GM21526 (cell line): ENCODE measurements around the gene PCOLCE2.

ENCODE experiments used
- ATAC-seq: cut with Tn5 transposase; IDR thresholded peaks from one replicate; pipeline ENCODE4 v1.9.1; 2021; ENCODE audit warnings: moderate library complexity; ENCODE audit not compliant: unreplicated experiment, low FRiP score

PCOLCE2 gene, protein sequence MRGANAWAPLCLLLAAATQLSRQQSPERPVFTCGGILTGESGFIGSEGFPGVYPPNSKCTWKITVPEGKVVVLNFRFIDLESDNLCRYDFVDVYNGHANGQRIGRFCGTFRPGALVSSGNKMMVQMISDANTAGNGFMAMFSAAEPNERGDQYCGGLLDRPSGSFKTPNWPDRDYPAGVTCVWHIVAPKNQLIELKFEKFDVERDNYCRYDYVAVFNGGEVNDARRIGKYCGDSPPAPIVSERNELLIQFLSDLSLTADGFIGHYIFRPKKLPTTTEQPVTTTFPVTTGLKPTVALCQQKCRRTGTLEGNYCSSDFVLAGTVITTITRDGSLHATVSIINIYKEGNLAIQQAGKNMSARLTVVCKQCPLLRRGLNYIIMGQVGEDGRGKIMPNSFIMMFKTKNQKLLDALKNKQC

DNA sequence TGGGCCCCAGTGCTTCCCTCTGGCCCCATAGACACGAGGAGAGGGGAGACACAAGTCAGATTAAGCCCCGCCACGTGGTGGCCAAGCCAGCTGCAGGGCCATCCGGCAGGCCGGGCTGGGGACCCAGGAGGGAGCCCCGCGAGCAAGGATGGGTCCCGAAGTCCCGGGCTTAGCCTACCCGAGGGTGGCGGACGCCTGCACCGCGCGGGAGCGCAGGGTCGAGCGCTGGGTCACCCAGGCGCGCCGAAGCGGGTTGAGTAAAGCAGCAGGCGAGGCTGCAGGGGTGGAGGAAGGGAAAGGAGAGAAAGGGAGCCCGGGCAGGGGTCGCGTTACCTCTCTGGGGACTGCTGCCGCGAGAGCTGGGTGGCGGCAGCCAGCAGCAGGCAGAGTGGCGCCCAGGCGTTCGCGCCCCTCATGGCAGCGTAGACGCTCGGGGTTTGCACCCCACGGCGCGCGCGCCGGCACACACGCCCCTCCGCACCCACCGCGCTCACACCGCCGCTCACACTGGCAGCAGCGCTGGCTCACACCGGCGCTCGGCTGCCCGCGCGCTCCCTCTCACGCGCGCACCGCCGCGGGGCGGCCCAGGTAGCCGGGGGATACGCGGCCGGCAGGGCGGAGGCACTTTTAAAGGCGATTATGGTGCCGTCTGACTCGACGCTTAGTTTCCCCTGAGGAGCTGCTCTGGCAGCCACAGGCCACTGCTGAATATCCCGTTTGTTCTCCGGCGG, at the start of gene PCOLCE2:
TSS of gene PCOLCE2 (minus strand) at position 603 of the 731 bp plus-strand sequence. CDS start at position 416, 187 bp downstream.
- no peak for ATAC-seq

DNA sequence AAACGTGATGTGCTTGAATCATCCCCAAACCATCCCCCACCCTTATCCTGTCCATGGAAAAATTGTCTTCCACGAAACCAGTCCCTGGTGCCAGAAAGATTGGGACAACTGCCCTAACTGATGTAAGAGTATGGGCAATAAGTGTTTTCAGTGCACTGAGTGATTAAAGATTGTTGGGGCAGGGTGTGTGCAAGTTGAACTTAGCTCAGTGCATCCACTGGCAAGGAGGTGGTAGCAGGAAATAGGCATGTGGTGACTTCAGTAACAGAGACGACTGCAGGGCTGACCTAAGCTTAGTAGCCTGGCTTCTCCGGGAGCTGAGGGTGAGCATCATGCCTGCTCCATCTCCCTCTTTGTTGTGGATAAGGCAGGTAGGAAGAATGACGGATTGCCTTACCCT, 47.1 kb upstream of the PCOLCE2 start:
- no peak for ATAC-seq

DNA sequence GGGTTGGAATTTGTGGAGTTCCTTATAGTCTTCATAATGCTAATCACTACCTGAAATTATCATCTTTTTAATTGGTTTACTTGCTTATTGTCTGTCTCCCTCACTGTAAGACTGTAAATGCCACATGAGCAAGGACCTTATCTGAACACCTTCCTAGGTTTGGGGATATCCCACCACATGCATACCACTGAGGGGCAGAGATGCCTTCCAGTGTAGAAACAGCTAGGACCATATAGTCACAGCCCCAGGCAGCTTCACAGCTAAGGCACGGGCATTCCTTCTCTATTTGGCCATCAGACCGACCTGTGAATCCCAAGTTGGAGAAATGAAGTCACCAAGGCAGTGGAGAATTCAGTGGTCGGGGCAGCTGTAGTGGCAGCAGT, 46.0 kb upstream of the PCOLCE2 start:
- no peak for ATAC-seq

DNA sequence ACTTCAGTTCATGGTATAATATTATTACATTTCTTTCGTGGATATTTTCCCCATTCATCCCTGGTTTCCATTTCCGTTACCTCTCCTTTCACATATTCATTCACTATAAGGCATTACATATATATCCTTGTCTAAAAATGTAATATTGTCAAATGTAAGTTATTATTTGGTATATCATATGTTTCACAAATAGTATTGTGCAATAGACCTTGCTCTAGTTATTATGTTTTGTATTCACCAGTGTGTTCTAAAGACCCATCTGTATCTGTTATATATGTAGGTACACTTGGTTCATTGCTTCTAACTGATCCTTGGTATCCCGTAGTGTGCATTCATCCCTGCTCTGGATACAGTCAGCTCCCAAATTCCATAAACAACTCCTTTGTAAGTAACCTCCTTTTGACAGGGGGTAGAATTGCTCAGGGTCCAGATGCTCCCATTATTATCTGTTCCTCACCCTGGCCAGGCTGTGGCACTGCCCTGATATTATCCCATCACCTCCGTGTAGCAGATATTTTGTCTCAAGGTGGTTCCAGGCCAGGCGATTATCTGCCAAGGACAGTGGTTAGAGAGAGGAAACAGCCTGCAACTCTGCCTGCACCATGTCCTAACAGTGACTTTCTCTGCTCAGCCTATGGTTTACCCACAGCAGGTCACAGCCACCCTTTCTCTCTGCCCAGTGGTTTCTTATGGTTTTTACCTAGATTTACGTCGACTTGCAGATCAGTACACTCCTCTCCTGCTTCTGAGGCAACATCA, 45.4 kb upstream of the PCOLCE2 start:
- ATAC-seq = no peak

DNA sequence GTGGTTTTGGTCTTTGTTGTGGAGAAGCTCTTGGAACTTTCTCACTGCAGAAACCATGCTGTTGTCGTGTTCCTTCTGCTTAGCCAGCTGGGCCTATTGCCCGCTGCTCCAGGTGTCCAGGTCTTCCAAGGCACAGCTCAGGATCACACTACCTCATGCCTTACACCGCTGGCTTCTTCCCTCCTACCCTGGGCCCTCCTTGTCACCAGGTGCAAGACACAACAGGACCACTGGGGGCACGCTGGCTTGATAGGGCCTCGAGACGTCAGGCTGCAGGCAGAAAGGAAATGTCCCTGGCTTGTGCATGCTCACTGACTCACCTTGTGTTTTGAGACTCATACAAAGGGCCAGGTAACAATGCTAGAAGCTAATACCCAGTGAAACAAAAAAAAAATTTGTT, 42.3 kb upstream of the PCOLCE2 start:
- ATAC-seq = no peak

DNA sequence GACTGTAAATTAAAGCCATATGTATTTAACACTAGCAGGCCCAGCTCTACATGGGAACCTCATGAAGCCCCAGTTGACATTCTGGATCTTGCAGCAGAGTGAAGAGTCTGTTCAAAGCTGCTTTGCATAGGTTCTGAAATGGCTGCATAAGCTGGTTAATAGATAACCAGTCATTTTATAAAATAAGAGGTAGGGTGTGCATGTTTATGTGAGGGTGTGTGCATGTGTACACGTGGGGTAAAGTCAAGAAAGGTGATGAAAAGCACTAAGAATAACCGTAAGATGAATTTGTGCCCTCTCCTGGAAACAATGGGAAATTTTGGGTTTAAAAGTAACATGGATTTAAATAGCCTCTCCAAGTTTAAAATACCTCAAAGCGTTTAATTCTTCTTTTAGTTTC, 41.6 kb upstream of the PCOLCE2 start:
- ATAC-seq = no peak

DNA sequence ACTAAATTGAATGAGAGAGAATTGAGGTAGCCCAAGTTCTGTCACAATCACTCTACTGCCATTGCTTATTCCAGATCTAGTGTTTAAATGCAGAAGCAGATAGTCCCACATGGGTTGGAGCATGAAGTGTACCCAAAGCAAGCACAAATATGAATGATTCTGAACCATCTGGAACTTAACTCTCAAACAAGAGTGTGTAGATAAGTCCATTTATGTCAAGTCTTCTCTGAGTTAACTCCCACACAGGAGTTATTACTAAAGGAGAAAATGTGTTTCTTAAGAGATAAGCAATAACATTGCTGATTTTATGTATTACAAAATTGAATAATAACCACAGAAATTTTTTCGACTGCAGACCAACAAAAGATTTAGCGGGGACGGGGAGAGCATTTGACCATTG, 41.0 kb upstream of the PCOLCE2 start:
- ATAC-seq = no peak

DNA sequence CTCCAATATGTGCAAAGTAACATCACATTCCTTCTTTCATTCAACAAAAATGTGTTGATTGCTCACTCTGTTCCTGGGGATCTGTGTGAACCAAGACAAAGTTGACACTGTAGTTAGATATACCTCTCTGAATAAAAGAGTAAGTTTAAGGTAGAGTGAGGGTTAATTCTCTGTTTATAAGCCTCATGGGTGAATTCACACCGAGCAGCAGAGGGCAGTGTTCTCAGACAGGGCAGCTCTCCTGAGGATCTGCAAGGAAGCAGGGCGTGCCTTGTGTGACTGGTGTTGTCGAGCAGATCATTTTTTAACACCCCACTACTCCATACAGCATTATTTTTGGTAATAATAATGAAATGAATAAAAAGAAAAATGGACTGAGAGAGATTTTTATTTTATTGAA, 40.2 kb upstream of the PCOLCE2 start:
- ATAC-seq = no peak

DNA sequence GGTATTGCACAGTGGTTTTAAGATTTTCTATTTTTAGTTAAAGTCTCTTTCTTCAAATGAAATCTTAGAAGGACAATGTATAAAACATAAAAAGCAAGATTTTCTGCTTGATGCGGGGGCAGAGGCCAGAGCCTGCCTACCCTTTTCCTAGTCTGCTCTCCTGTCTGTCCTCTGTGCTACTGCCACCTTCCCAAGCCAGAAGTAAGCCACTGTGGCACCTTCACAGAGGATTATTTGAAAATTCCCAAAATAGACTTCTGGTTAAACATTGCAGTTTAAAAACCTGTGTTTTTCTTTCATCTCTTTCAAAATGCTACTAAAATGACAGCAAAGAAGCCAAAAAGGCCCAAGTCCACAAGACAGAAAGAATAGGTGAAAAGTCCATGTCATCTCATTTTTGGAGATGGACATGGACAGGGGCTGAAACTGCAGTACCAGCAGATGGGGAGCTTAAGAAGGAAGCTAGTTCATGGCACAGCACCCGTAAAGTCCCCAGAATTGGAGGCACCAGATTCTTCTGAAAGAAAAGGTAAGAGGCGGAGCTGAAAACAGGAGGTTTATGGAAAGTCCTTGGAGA, 37.6 kb upstream of the PCOLCE2 start:
- no peak for ATAC-seq

DNA sequence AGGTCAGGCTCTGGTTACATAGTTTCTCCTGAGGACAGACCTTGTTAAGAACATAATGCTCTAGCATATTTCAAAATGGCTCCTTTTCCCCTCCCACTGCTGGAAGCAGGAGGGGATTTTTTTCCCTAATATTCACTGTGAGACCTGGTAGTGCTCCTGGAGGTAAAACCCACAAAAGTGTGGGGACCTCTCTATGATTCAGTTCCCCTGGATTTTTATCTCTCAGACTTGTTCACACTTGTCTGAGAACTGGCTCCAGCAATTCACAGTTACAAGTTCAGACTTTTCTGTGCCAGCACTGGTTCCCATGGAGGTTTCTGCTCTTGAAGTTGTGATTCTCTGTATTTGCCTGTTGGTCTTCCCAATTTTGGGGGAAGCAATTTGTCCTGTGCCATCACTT, 36.3 kb upstream of the PCOLCE2 start:
- no peak for ATAC-seq

DNA sequence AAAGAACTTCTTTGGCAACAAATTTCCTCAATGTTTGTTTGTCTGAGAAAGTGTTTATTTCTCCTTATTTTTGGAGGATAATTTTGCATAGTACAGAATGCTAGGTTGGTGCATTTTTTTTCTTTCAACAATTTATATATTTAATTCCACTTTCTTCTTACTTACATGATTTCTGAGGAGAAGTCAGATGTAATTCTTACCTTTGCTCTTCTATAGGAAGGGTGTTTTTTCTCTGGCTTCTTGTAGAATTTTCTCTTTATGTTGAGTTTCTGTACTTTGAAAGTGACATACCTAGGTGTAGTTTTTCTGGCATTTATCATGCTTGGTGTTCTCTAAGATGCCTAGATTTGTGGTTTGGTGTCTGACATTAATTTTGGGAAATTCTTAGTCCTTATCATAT, 34.8 kb upstream of the PCOLCE2 start:
- no peak for ATAC-seq

DNA sequence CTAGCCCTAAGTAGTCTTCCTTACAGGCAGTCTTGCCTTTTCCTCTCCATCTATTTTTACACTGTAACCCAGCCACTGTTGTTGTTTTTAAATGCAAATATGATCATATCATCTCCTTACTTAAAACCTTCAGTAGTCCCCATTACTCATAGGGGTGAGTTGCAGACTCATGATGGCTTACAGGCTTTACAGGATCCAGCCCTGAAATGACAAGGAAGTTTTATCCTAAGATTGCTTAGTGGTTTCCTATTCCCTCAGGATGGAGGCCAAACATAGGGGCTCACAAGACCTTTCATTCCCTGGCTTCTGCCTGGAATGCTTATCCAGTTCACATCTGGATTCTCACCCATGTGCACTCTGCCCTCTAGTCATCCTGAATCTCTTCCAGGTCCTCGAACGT, 27.7 kb upstream of the PCOLCE2 start:
- ATAC-seq = no peak

DNA sequence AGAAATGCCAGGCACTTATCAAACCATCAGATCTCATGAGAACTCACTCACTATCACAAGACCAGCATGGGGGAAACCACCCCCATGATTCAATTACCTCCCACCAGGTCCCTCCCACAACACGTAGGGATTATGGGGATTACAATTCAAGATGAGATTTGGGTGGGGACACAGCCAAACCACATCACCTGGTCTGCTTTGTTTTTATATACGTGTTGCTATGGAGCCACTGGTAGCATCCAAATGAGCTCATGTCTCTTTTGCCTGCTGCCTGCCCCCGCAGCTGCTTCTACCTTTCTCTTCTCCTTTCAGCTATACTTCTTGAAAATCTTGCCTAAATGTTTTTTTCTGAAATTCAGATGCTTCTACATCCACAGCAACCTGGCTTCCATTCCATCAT, 26.8 kb upstream of the PCOLCE2 start:
- ATAC-seq = no peak

DNA sequence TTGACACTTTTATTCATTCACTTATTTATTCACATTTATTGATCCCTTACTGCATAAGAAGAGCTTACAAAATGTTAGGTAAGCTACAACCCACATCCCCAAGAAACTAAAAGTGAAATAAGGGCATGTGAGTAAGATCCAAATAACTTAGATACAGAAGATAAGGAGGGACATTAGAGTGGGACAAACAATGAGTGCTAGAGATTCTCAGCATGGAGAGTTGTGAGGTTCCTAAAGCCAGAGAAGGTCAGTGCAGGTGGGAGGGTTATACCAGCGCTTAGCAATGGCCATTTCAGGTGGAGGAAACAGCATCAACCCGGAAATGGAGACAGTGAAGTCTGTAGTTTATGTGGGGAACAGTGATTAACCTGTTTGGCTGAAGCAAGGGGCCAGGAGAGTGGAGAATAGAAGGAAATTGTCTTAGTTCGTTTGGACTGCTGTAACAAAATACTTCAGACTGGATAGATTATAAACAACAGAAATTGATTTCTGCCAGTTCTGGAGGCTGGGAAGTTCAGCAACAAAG, 25.5 kb upstream of the PCOLCE2 start:
- no peak for ATAC-seq

DNA sequence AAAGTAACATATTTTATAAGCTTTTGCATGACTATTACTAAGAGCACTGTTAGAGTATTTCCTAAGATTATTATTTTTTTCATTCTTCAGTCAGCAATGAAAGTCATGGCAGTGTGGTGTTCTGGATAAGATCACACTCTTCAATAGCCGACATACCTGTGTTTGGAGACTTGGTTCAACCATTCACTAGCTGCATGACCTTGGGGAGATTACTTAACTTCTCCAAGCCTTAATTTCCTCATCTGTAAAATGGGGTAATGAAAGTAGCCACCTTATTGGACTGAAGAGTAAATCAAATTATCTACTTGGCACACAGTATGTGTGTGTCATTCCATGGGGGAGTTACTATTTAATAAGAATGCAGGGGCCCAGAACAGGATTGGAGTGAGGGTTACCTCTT, 24.5 kb upstream of the PCOLCE2 start:
- ATAC-seq = no peak

DNA sequence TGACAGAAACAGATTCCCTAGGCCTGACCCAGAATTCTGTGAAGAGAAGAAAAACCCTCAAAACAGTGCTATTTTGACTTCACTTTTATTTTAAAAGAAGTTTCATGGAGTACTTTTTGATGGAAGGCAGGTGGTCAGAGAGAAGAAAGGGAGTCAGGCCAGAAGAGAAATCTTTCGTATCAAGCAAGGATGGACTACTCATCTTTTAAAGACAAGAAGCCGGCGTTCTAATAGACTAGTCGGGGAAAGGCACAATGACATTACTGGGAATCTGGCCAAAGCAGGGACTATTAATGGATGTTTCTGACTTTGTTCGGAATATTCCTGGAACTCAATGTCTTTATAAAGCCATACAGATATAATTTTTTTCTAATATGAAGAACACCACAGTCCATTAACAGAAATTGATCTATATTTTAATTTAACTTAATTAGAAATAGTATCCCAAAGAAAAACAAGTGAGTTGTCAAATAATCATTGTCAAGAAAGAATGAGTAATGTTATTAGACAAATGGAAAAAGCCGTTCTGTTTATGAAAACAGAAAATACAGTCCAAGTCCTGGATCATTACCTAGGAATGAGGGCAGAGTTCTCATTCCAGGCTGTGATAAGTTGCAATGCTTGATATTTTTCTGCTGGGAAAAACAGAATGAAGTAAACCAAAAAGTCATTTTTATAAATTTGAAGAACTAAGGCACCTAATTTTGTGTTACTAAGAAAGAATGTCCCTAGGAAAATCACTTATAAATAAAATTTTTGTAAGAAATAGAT, 23.7 kb upstream of the PCOLCE2 start:
- ATAC-seq = no peak

DNA sequence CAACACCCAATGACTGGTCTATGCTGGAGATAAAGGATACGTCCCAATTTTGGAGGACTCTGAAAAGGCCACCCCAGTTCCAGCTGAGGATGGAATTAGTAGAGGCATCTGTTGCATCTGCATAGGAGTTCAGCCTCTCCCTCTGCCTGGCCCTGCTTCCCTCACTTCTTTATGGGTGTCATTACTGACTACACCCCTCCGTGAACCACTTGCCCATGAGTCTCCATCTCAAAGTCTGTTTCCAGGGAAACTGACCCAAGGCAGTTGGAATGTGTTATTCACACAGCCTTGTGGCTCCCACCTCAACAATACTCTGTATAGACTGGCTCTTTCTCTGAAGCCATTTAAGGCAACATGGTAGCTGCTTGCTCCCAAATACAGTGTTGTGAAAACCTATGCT, 21.4 kb upstream of the PCOLCE2 start:
- no peak for ATAC-seq

DNA sequence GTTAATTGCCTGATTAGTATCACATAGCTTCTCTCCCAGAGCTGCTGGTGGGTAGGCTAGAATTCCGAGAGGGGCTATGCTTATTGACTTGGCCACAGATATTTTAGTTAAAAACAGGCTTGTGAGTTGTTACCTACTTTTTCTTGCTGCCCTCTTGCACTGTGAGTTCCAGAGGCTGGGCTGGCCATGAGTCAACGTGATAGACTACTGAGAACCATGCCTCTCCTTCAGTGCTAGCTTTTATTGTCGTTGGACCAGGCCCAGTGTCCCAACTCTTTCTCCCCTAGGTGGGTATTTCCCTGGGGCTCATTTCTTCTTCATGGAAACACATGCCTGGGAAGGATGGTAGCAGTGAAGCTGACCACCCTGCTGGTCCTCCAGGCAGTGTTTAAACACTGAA, 20.4 kb upstream of the PCOLCE2 start:
- no peak for ATAC-seq

DNA sequence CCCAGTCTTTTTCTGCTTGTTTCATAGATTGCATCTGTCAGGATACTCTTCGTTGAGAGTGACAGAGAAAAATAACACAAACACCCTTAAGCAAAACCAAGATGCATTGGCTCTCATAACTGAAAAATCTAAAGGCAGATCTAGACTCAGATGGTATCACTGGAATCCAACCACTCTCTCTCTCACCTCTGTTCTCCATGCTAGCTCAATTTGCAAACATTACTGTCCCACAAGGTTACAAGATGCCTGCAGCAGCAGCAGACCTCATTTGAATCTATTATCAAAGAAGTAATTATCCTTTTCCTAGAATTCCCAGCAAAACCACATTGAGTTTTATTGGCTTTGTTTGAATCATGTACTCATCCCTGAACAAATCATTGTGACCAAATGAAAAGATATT, 19.1 kb upstream of the PCOLCE2 start:
- ATAC-seq = no peak
